ENCODE measurements around the gene LRCH1.

DNA sequence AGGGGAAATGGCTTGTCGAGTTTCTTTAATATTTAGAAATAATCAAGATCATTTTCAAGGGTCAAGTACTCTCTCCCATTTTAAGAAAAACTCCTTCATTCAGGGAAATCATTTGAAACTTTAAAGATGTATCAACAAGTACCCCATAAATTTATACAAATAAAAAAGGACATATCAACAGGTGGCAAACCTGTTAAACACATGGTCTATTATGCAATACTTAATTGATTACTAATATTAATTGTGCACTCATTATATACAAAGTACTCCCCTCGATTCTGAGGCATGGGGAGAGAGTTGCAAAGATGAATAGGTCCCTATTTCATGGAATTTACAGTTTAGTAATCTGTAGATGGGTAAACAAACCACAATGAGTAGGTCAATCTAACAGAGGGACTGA is 2.1 kb upstream of the LRCH1 start:
- TF ChIP-seq, protein P1, sequence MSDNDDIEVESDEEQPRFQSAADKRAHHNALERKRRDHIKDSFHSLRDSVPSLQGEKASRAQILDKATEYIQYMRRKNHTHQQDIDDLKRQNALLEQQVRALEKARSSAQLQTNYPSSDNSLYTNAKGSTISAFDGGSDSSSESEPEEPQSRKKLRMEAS (IDR thresholded peaks at IDR 0.05) = no peak
- TF ChIP-seq TAF1 (IDR thresholded peaks at IDR 0.05; ENCODE audit: low read depth) (no peak), TCF12 (IDR thresholded peaks at IDR 0.05; ENCODE audit: low read depth) (no peak)
